Measurements from ENCODE around the gene RFFL.

RFFL gene

DNA sequence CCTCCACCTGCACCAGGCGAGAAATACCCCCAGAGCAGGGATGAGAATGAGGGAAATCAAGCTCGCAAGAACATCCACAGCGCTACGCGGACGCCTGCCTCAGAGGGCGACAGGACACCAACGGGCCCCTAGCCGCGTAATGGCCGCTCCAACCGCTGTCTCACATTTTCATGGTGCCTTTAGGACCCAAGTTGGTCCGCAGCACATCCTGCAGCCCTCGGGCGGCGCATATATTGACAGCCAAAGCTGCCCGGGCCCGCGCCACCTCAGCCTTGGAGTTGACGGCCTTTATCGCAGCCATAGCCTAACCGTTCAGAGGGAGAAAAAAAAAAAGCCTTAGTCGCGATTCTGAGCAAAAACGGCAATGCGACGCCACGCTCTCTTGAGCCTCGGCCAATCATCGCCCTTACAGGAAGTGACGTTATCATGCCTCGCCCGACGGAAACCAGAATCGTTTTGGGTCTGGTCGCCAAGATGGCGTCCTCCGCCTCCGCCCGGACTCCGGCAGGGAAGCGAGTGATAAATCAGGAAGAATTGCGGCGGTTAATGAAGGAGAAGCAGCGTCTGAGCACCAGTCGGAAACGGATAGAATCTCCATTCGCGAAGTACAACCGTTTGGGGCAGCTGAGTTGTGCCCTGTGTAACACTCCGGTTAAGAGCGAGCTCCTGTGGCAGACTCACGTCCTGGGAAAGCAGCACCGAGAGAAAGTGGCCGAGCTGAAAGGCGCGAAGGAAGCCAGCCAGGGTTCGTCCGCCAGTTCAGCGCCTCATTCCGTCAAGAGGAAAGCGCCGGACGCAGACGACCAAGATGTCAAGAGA lies 102.2 kb downstream of the RFFL start, which contains the start of the genes CCT6B and ZNF830:
TSS of gene CCT6B (minus strand) at position 368 of the 819 bp plus-strand sequence. CDS start at position 301, 67 bp downstream.
TSS of gene ZNF830 (plus strand) at position 448 of the 819 bp plus-strand sequence. CDS start at position 475, 27 bp downstream.
- peak; percentile 69 to 97 (median 85) for DNase-seq

DNA sequence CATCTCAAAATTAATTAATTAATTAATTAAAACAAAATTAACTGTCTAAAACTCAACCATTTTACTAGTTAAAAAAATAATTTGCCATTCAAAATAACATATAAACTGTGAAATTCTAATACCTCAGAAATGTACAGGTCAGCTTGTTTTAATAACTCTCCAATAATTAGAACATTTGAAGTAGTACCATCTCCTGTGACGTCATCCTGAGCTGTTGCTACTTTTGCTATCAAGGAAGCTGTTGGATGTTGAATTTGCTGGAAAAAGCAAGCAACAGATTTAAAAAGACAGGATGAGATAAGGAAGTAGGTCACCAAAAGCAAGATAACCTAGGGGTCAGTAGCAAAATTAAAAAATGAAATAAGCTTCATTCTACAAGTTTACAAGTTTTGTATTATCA lies 105.1 kb downstream of the RFFL start:
- no peak for DNase-seq

Measured in T-helper 2 cell (primary cell).